Tibial nerve (tissue), 4 donors: Measurements from ENCODE around the gene ERVH48-1. TPM values are rescaled to one million over a fixed set of nuclear protein-coding genes. Genes with fewer than 3 reads are reported as not detected.

ENCODE experiments used
- DNase-seq, 2 donors: peaks; one replicate each; pipeline ENCODE4 v3.0.0-alpha.2; 2019; ENCODE audit warnings: low spot score in 2 of 2
- H3K27ac ChIP-seq, 4 donors: fragments of 200-600 bp; sonication (generic) in 3 of 4; one replicate each; pipeline ENCODE4 v1.5.1; 2017 to 2019; ENCODE audit warnings: mild to moderate bottlenecking in 1 of 4
- H3K27me3 ChIP-seq, 2 donors: fragments of 200-600 bp; sonication (generic) in 1 of 2; one replicate each; pipeline versions ENCODE4 v1.5.1 to v1.6.0; 2017 to 2019
- H3K36me3 ChIP-seq, 3 donors: fragments of 200-600 bp; sonication (generic); one replicate each; pipeline ENCODE4 v1.5.1; 2018 to 2019
- H3K4me1 ChIP-seq, 4 donors: fragments of 200-600 bp; sonication (generic) in 3 of 4; one replicate each; pipeline ENCODE4 v1.5.1; 2017 to 2019
- H3K4me3 ChIP-seq, 4 donors: fragments of 200-600 bp; sonication (generic) in 3 of 4; one replicate each; pipeline ENCODE4 v1.5.1; 2017 to 2019; ENCODE audit warnings: mild to moderate bottlenecking in 1 of 4, moderate library complexity in 1 of 4
- H3K9me3 ChIP-seq, 4 donors: fragments of 200-600 bp; sonication (generic) in 3 of 4; one replicate each; pipeline ENCODE4 v1.5.1; 2017 to 2019
- CTCF ChIP-seq, 5 experiments: fragments of 200-600 bp in 3 of 5; fragments of 450-650 bp in 2 of 5; sonication (generic) in 3 of 5; IDR thresholded peaks; one replicate each; pipeline ENCODE4 v1.5.1; 2016 to 2019; ENCODE audit warnings: antibody characterized with exemption in 5 of 5, mild to moderate bottlenecking in 3 of 5, moderate library complexity in 2 of 5
- EP300 ChIP-seq, 2 donors: sonication (generic); formaldehyde crosslinking; IDR thresholded peaks; one replicate each; pipeline ENCODE4 v1.6.1; 2017; ENCODE audit warnings: antibody characterized with exemption in 2 of 2, mild to moderate bottlenecking in 1 of 2
- POLR2A ChIP-seq, 2 donors: fragments of 450-650 bp; IDR thresholded peaks; one replicate each; pipeline ENCODE4 v1.6.1; 2017; ENCODE audit warnings: antibody characterized with exemption in 2 of 2, mild to moderate bottlenecking in 2 of 2, moderate library complexity in 2 of 2
- WGBS, 2 donors: methylation state at CpG; one replicate each; pipeline ENCODE4 v1.1.5; 2018; 5-methylcytosine and 5-hydroxymethylcytosine counted together
- total RNA-seq, 4 donors: library from RNA; depleted of rRNA; stranded (reverse); fragments of >200 nt; gene quantifications; one replicate each; pipeline ENCODE4 v1.1.0, GENCODE V29; 2016

ERVH48-1 gene
- not detected for total RNA-seq

DNA sequence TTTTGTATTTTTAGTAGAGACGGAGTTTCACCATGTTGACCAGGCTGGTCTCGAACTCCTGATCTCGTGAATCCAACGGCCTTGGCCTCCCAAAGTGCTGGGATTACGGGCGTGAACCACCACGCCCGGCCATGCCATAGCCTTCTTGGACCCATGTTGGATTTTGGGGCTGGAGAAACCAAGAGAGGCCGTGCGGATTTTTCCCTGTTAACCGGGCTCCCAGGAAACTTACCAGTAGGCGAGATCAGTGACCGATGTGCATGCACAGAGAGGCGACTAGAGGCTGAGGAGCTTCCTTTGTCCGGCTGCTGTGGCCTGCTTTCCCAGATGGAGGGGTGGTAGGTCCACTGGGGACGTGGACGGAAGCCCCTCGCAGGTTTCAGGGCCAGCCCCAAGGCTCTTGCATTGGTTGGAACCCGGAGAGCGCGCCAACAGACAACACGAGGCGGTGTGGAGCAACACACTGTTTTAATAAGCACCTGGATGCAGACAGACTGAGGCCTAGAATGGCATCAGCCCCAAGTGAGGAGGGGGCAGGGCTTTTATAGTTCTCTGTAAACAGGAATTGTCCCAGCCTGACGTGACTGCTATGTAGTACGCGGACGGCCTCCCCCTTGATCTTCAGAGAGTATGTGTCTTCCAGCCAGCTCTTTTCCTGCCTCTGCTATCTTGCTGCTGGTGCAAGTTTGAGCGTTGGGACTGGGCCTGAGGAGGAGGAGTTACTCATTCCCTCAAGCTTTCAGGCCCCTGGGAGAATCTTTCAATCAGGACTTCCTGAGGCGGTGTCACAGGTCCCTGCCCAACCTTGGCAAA lies at the start of gene ERVH48-1:
ERVH48-1 (minus strand) TSS at position 517 of the 813 bp plus-strand sequence. CDS start 6,624 bp downstream, outside the sequence.
- no peaks in the 10 kb centered on the region for H3K9me3 ChIP-seq
- H3K27ac ChIP-seq = no peak within 1 kb of the TSS
- no peak for DNase-seq
- no peaks in the 10 kb centered on the region for H3K36me3 ChIP-seq
- H3K4me3 ChIP-seq = no peak within 1 kb of the TSS
- 89 to 90% methylated on average over 29 of the region's 29 CpGs for WGBS, 2 donors
- H3K4me1 ChIP-seq = peaks cover 0 to 14% (median 7%) of the 10 kb centered on the region in 4 donors
- H3K27me3 ChIP-seq = no peaks in the 10 kb centered on the region
- no peak for TF ChIP-seq POLR2A (IDR thresholded peaks at IDR 0.05)
- TF ChIP-seq CTCF (IDR thresholded peaks at IDR 0.05) = no peak
- TF ChIP-seq EP300 (IDR thresholded peaks at IDR 0.05) = no peak

DNA sequence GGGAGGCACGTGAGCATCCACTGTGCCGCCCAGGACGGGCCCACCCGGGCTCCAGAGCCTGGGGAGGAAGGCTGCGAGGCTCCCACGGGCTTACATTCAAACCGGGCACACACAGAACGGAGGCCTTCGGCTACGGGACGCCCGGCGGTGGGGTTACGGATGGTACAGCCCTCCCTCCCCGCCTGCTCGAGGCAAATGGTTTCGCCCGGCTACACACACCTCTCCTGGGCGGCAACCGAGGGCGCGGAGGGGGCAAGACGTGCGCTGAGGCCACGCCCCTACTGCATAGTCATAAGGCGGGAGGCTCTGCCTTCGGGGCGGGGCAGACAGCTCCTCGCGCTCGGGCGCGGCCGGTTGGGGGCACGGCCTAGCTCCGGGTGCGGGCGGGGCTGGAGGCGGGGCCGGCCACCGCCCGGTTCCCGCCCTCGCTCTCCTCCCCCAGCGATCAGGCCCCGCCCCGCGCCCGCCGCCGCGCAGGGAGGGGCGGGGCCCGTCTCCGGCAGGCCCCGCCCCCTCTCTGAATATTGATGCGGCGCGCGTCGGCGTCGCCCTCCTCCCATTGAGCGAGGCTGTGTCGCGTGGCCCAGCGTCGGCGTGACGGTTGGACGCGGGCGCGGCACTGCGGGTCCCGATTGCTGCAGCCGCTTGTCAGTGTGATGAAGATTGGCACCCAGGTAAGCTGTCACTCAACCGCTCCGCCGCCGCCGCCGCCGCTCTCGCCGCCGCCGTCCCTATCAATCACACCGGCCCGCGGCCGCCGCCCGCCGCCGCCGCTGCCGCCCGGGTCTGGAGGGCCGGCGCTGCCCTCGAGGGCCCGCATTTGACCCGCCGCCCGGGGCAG lies 48.8 kb upstream of the ERVH48-1 start, which contains the start of gene PKNOX1:
PKNOX1 (plus strand) TSS at position 572 of the 841 bp plus-strand sequence. CDS start 29,820 bp downstream, outside the sequence.
- peak; percentile 95 to 97 for DNase-seq
- Histone ChIP-seq H3K4me3 (peak within 1 kb of the TSS; percentile 68 to 88 (median 79)), H3K9me3 (peaks cover 0 to 5% (median 0%) of the 10 kb centered on the region in 4 donors), H3K27me3 (no peaks in the 10 kb centered on the region), H3K4me1 (peaks cover 0 to 29% (median 9%) of the 10 kb centered on the region in 4 donors), H3K27ac (peak within 1 kb of the TSS; percentile 95 to 99 (median 98)), H3K36me3 (peaks cover 0 to 4% (median 0%) of the 10 kb centered on the region in 3 donors)
- 0% methylated on average over 12 to 54 of the region's 106 CpGs for WGBS, 2 donors
- TF ChIP-seq EP300 (IDR thresholded peaks at IDR 0.05) (peak; percentile 31 to 80), POLR2A (IDR thresholded peaks at IDR 0.05) (peak; percentile 68 to 82), CTCF (IDR thresholded peaks at IDR 0.05) (peak in 2 of 5 experiments; percentile 42 to 62)

DNA sequence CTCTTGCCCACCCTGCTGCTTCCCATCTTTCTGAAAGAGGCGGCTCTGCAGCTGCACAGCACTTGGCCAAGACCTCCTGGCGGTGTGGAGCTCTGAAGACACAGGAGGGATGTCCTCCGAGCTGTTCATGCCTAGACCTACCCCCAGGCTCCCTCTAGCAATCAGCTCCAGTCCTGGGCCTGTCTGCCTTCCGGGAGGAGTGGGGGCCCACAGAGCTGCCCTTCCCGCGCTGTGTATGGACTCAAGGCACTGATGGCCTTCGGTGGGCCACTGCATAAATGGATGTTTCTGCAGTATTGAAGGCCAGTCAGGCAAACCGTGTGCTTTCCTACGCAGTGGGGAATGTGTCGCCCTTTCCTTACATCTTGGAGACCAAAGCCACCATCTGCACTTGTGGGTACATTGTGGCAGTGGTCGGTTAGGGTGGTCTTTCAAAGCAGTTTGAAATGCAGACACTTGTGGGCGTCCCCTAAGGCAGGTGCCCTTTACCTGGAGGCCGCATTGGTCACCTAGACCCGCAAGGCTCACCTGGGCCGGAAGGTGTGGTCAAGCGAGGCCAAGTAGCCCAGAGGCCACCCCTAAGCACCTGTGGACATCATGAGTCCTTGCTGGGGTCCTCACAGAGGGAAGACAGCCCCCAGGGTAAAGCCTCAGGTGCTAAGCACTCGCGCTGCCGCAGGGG lies 48.0 kb upstream of the ERVH48-1 start:
- Histone ChIP-seq H3K4me3 (peak overlapping the region; percentile 45 to 88 (median 72)), H3K36me3 (peaks cover 0 to 4% (median 0%) of the 10 kb centered on the region in 3 donors), H3K4me1 (peaks cover 0 to 29% (median 9%) of the 10 kb centered on the region in 4 donors), H3K9me3 (peaks cover 0 to 5% (median 0%) of the 10 kb centered on the region in 4 donors), H3K27me3 (no peaks in the 10 kb centered on the region), H3K27ac (peak overlapping the region; percentile 88 to 99 (median 94))
- DNase-seq = peak in 1 of 2 donors; percentile 17
- 69 to 83% methylated on average over 11 to 19 of the region's 19 CpGs for WGBS, 2 donors
- no peak for TF ChIP-seq EP300 (IDR thresholded peaks at IDR 0.05)
- TF ChIP-seq CTCF (IDR thresholded peaks at IDR 0.05) = no peak
- no peak for TF ChIP-seq POLR2A (IDR thresholded peaks at IDR 0.05)

DNA sequence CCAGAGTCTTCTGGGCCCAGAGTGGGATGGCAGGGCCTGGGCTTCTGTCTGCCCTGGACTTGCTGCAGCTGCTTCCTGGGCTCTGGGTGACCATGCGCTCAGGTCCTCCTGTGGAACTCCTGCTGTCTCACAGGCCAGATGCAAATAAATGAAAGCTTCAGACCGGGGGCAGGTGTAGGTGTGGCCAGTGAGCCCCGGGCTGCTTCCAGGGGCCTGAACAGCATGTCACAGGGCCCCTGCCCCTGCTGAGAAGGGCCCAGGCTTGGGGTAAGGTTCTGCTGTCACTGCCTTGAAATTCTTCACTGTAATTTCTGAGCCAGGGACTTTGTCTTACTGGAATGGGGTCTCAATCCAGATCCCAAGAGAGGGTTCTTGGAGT lies 46.5 kb upstream of the ERVH48-1 start:
- peak overlapping the region in 1 of 4 donors; percentile 60 for H3K27ac ChIP-seq
- WGBS, 2 donors = 27 to 54% methylated on average over 2 to 3 of the region's 3 CpGs

More for the DNA sequence above, 46.5 kb upstream of the ERVH48-1 start:
- Histone ChIP-seq H3K9me3 (peaks cover 0 to 2% (median 0%) of the 10 kb centered on the region in 4 donors), H3K27me3 (no peaks in the 10 kb centered on the region), H3K4me1 (peaks cover 0 to 22% (median 9%) of the 10 kb centered on the region in 4 donors), H3K4me3 (no peak overlapping the region), H3K36me3 (peaks cover 0 to under 1% (median 0%) of the 10 kb centered on the region in 3 donors)
- no peak for DNase-seq
- TF ChIP-seq EP300 (IDR thresholded peaks at IDR 0.05) (no peak), CTCF (IDR thresholded peaks at IDR 0.05) (no peak), POLR2A (IDR thresholded peaks at IDR 0.05) (no peak)
